ENCODE data around the gene PATJ.

GRCh38 chr1:61842863-61843514 is 100.7 kb downstream of the PATJ start:
- no peak for TF ChIP-seq CREB5 (CRISPR knock-in tag; IDR thresholded peaks at IDR 0.05; ENCODE audit: low read depth)
- no peak for TF ChIP-seq RARB (CRISPR knock-in tag; IDR thresholded peaks at IDR 0.05)
- no peak for TF ChIP-seq TOX (CRISPR knock-in tag; IDR thresholded peaks at IDR 0.05; ENCODE audit: borderline replicate concordance)
- TF ChIP-seq SNAI2 (CRISPR knock-in tag; IDR thresholded peaks at IDR 0.05): no peak
- no peak for TF ChIP-seq ZFP30 (CRISPR knock-in tag; IDR thresholded peaks at IDR 0.05)
- TF ChIP-seq ZNF8 (CRISPR knock-in tag; IDR thresholded peaks at IDR 0.05): no peak
- TF ChIP-seq PATZ1 (CRISPR knock-in tag; IDR thresholded peaks at IDR 0.05; ENCODE audit: borderline replicate concordance): no peak
- TF ChIP-seq ARNTL (CRISPR knock-in tag; IDR thresholded peaks at IDR 0.05; ENCODE audit: borderline replicate concordance, low read depth): no peak
- no peak for TF ChIP-seq CSDC2 (CRISPR knock-in tag; IDR thresholded peaks at IDR 0.05)
- no peak for TF ChIP-seq GLIS3 (CRISPR knock-in tag; IDR thresholded peaks at IDR 0.05)
- no peak for TF ChIP-seq POU6F1 (CRISPR knock-in tag; IDR thresholded peaks at IDR 0.05; ENCODE audit: borderline replicate concordance, low read depth)
- no peak for TF ChIP-seq ZC3H10 (CRISPR knock-in tag; IDR thresholded peaks at IDR 0.05)
- no peak for TF ChIP-seq ESRRG (CRISPR knock-in tag; IDR thresholded peaks at IDR 0.05)
